Smooth muscle cell (in vitro differentiated cells): Measurements from ENCODE around the gene FRK. TPM values are rescaled to one million over a fixed set of nuclear protein-coding genes. Genes with fewer than 3 reads are reported as not detected.
"Not testable (repeated sequence)": the region's sequence is repeated elsewhere in the genome, so short reads cannot be mapped to it uniquely, and the experiment has no call there.

Experiments
- DNase-seq: peaks from one replicate; lab custom pipeline; 2025; ENCODE audit not compliant: unreplicated experiment; lab: John Stamatoyannopoulos, UW
- H2AFZ ChIP-seq: fragments of 200-600 bp; sonication (generic); 2 replicates; pipeline ENCODE4 v1.6.0; 2016; ENCODE audit warnings: antibody characterized with exemption, low read depth, mild to moderate bottlenecking
- H3F3A ChIP-seq: fragments of 200-600 bp; sonication (generic); 2 replicates; pipeline ENCODE4 v1.6.0; 2017; ENCODE audit warnings: antibody characterized with exemption, low read depth
- H3K27ac ChIP-seq: fragments of 200-600 bp; sonication (generic); 2 replicates; pipeline ENCODE4 v1.5.1; 2016; ENCODE audit warnings: low read depth, mild to moderate bottlenecking
- H3K27me3 ChIP-seq: fragments of 200-600 bp; sonication (generic); 2 replicates; pipeline ENCODE4 v1.6.1; 2016; ENCODE audit warnings: low read depth, mild to moderate bottlenecking
- H3K36me3 ChIP-seq: fragments of 200-600 bp; sonication (generic); 2 replicates; pipeline ENCODE4 v1.5.1; 2016; ENCODE audit warnings: low read depth
- H3K4me1 ChIP-seq: fragments of 200-600 bp; sonication (generic); 2 replicates; pipeline ENCODE4 v1.5.1; 2016; ENCODE audit warnings: low read depth
- H3K4me2 ChIP-seq: fragments of 200-600 bp; sonication (generic); 2 replicates; pipeline ENCODE4 v1.6.0; 2016; ENCODE audit warnings: mild to moderate bottlenecking
- H3K4me3 ChIP-seq: fragments of 200-600 bp; sonication (generic); 2 replicates; pipeline ENCODE4 v1.5.1; 2016; ENCODE audit warnings: mild to moderate bottlenecking
- H3K79me2 ChIP-seq: fragments of 200-600 bp; sonication (generic); 2 replicates; pipeline ENCODE4 v1.6.0; 2016; ENCODE audit warnings: low read depth, mild to moderate bottlenecking
- H3K9ac ChIP-seq: fragments of 200-600 bp; sonication (generic); 2 replicates; pipeline ENCODE4 v1.6.0; 2016; ENCODE audit warnings: low read depth
- H3K9me3 ChIP-seq: fragments of 200-600 bp; sonication (generic); replicated peaks from 2 replicates; pipeline ENCODE4 v1.5.1; 2016; ENCODE audit warnings: low read depth
- H4K20me1 ChIP-seq: fragments of 200-600 bp; sonication (generic); 2 replicates; pipeline ENCODE4 v1.6.0; 2016; ENCODE audit warnings: low read depth
- CTCF ChIP-seq: fragments of 200-600 bp; sonication (generic); IDR thresholded peaks from 2 replicates; pipeline ENCODE4 v1.5.1; 2017; ENCODE audit warnings: borderline replicate concordance, mild to moderate bottlenecking, antibody characterized with exemption; ENCODE audit not compliant: insufficient read depth, poor library complexity, severe bottlenecking
- WGBS: methylation state at CpG from one replicate; pipeline ENCODE4 v1.1.7; 2016; ENCODE audit warnings: low lambda C conversion rate; 5-methylcytosine and 5-hydroxymethylcytosine counted together
- polyA plus RNA-seq: library from polyadenylated mRNA; unstranded; fragments of >200 nt; fragmentation: Nextera tagmentation; extraction: Ambion mirVana; gene quantifications from 2 replicates; pipeline ENCODE4 v1.2.1, GENCODE V29; 2016
- total RNA-seq: library from RNA; depleted of rRNA; stranded (reverse); fragments of >200 nt; gene quantifications from 2 replicates; pipeline ENCODE4 v1.2.3, GENCODE V29; 2014

FRK gene
- total and polyA plus RNA-seq, 2 experiments from 2014 or later = 0.11 to 1.4 TPM

GRCh38 chr6:115894426-115894992 is 166.2 kb downstream of the FRK start:
- 91% methylated on average over 7 of the region's 7 CpGs for WGBS
- H3K36me3 ChIP-seq = no peaks in the 10 kb centered on the region
- no peak for TF ChIP-seq CTCF
- no peaks in the 10 kb centered on the region for H4K20me1 ChIP-seq
- peaks cover 6% of the 10 kb centered on the region for H3F3A ChIP-seq
- H3K4me1 ChIP-seq = peaks cover 6% of the 10 kb centered on the region
- DNase-seq = no peak
- H3K4me2 ChIP-seq = no peak overlapping the region
- no peaks in the 10 kb centered on the region for H3K79me2 ChIP-seq
- no peaks in the 10 kb centered on the region for H3K9me3 ChIP-seq
- H3K27ac ChIP-seq = no peak overlapping the region
- H2AFZ ChIP-seq = no peak overlapping the region
- H3K27me3 ChIP-seq = no peaks in the 10 kb centered on the region
- H3K9ac ChIP-seq = no peak overlapping the region
- no peak overlapping the region for H3K4me3 ChIP-seq

GRCh38 chr6:115891750-115892149 is 168.9 kb downstream of the FRK start:
- no peak for DNase-seq
- Histone ChIP-seq H3K27me3 (no peaks in the 10 kb centered on the region), H3F3A (peaks cover 6% of the 10 kb centered on the region), H3K36me3 (no peaks in the 10 kb centered on the region), H3K4me2 (peak overlapping the region; percentile 77), H3K79me2 (no peaks in the 10 kb centered on the region), H3K9ac (peak overlapping the region; percentile 50), H3K9me3 (no peaks in the 10 kb centered on the region), H3K4me1 (peaks cover 6% of the 10 kb centered on the region), H3K4me3 (no peak overlapping the region), H3K27ac (peak overlapping the region; percentile 96), H4K20me1 (no peaks in the 10 kb centered on the region), H2AFZ (no peak overlapping the region)
- no peak for TF ChIP-seq CTCF
- WGBS = 68% methylated on average over 2 of the region's 2 CpGs

GRCh38 chr6:115891111-115891669 is 169.5 kb downstream of the FRK start:
- Histone ChIP-seq H3K36me3 (no peaks in the 10 kb centered on the region), H3K9ac (peak overlapping the region; percentile 77), H3K4me3 (no peak overlapping the region), H3F3A (peaks cover 6% of the 10 kb centered on the region), H3K79me2 (no peaks in the 10 kb centered on the region), H3K27ac (peak overlapping the region; percentile 96), H3K27me3 (no peaks in the 10 kb centered on the region), H4K20me1 (no peaks in the 10 kb centered on the region), H3K4me1 (peaks cover 6% of the 10 kb centered on the region), H3K9me3 (no peaks in the 10 kb centered on the region), H3K4me2 (peak overlapping the region; percentile 77), H2AFZ (peak overlapping the region; percentile 15)
- TF ChIP-seq CTCF = no peak
- no peak for DNase-seq

- WGBS = 92% methylated on average over 10 of the region's 10 CpGs
- Histone ChIP-seq H3K9me3 (no peaks in the 10 kb centered on the region), H3K9ac (peak overlapping the region; percentile 77), H3K36me3 (no peaks in the 10 kb centered on the region), H3K27ac (peak overlapping the region; percentile 96), H2AFZ (no peak overlapping the region), H3K4me1 (peaks cover 6% of the 10 kb centered on the region), H3K4me3 (no peak overlapping the region), H3K4me2 (peak overlapping the region; percentile 77), H4K20me1 (no peaks in the 10 kb centered on the region), H3K27me3 (no peaks in the 10 kb centered on the region), H3F3A (peaks cover 6% of the 10 kb centered on the region), H3K79me2 (no peaks in the 10 kb centered on the region)
- no peak for TF ChIP-seq CTCF
- DNase-seq = no peak
These were observed 170.5 kb downstream of the FRK start for GRCh38 chr6:115890238-115890637.

- not testable (repeated sequence) for H3K27me3 ChIP-seq, H3K4me1 ChIP-seq, H3K4me3 ChIP-seq, H4K20me1 ChIP-seq, H3K27ac ChIP-seq, H3K9ac ChIP-seq, H3F3A ChIP-seq, H3K9me3 ChIP-seq, H3K79me2 ChIP-seq, H3K36me3 ChIP-seq, H3K4me2 ChIP-seq, H2AFZ ChIP-seq, DNase-seq
- 99% methylated on average over 28 of the region's 38 CpGs for WGBS
These were observed 171.8 kb downstream of the FRK start for GRCh38 chr6:115888687-115889470.
